Aorta (tissue), 5 donors: ENCODE results near the gene SPDYE2. TPM values are rescaled to one million over a fixed set of nuclear protein-coding genes. Genes with fewer than 3 reads are reported as not detected.
"Not testable (repeated sequence)": the region's sequence is repeated elsewhere in the genome, so short reads cannot be mapped to it uniquely, and the experiment has no call there.

Experiments used
- ATAC-seq: fragments of 200-7000 bp; cut with Tn5 transposase; one replicate; pipeline ENCODE4 v1.9.1; 2022; ENCODE audit warnings: moderate library complexity; ENCODE audit not compliant: low FRiP score
- DNase-seq, 2 donors: peaks; one replicate each; pipeline ENCODE4 v3.0.0-alpha.2; 2020
- H3K27ac ChIP-seq, 2 donors: one replicate each; pipeline ENCODE4 v1.5.1; 2013; ENCODE audit warnings: low read length in 2 of 2, mild to moderate bottlenecking in 2 of 2, moderate library complexity in 2 of 2, control low read depth in 1 of 2, inconsistent platforms in 1 of 2, low read depth in 1 of 2
- H3K27me3 ChIP-seq, 2 donors: one replicate each; pipeline ENCODE4 v1.6.1; 2013; ENCODE audit warnings: control low read depth in 1 of 2, low read length in 1 of 2, mild to moderate bottlenecking in 1 of 2, moderate library complexity in 1 of 2; ENCODE audit not compliant: insufficient read depth in 2 of 2, control insufficient read depth in 1 of 2
- H3K36me3 ChIP-seq, 2 donors: one replicate each; pipeline ENCODE4 v1.6.1; 2013; ENCODE audit warnings: control low read depth in 1 of 2, low read length in 1 of 2, mild to moderate bottlenecking in 1 of 2; ENCODE audit not compliant: insufficient read depth in 2 of 2, control insufficient read depth in 1 of 2
- H3K4me1 ChIP-seq, 2 donors: one replicate each; pipeline ENCODE4 v1.6.1; 2013; ENCODE audit warnings: low read length in 2 of 2, control low read depth in 1 of 2, mild to moderate bottlenecking in 1 of 2, moderate library complexity in 1 of 2; ENCODE audit not compliant: insufficient read depth in 2 of 2, control insufficient read depth in 1 of 2
- H3K4me3 ChIP-seq, 2 donors: one replicate each; pipeline ENCODE4 v1.5.1; 2013; ENCODE audit warnings: low read length in 2 of 2, control low read depth in 1 of 2, mild to moderate bottlenecking in 1 of 2
- H3K9me3 ChIP-seq: one replicate; pipeline ENCODE4 v1.6.1; 2013; ENCODE audit warnings: mild to moderate bottlenecking, low read length; ENCODE audit not compliant: control insufficient read depth
- WGBS, 2 donors: extraction: QIAGEN DNeasy Blood & Tissue Kit; methylation state at CpG; one replicate each; pipeline ENCODE4 v1.1.7; 2013; 5-methylcytosine and 5-hydroxymethylcytosine counted together
- intact Hi-C, 2 donors: fragments of 100-400 bp; cut with DNase I; formaldehyde crosslinking; loops; one replicate each; pipeline versions ENCODE4 v1.14.2 to v1.15.0; 2022
- polyA plus RNA-seq, 2 donors: library from polyadenylated mRNA; stranded (reverse); fragments of 200-250 nt; gene quantifications; one replicate each; pipeline ENCODE4 v1.2.3, GENCODE V29; 2013
- total RNA-seq, 2 donors: library from RNA; stranded (reverse); fragmentation: NEBNext Ultra II Directional; extraction: Animal tissue kit (Norgen Biotek cat#: 25700); gene quantifications; one replicate each; pipeline ENCODE4 v1.2.1, GENCODE V29; 2021
- donor health status: healthy with polysubstance abuse.
- donor health status: Bipolar disorder and iron deficiency.
- donor health status: DM: no; HTN: no; CAD: no.
- donor health status: DM: no; HTN: no; CAD: no.
- donor health status: DM: yes; HTN: yes; CAD: no.

Gene SPDYE2
- total and polyA plus RNA-seq, 4 donors: not detected

DNA sequence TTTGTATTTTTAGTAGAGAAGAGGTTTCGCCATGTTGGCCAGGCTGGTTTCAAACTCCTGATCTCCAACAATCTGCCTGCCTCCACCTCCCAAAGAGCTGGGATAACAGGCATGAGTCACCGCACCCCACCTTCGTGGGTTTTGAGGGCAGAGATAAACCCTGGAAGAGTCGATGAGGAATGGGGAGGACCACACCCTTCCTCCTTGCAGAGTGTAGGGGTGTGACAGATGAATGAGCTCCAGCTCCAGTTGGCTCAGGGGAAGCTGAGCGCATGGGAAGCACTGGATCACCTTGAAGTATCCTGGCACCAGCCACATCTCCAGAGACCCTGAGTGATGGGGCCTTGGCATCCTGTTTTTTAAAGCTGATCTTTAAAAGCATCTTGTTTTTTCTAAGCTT lies 32.5 kb downstream of the SPDYE2 start:
- no CpG with 5 or more reads among the region's 5 CpGs for WGBS, 2 donors
- H3K27ac ChIP-seq, H3K4me3 ChIP-seq, H3K4me1 ChIP-seq, DNase-seq, H3K27me3 ChIP-seq, ATAC-seq, H3K9me3 ChIP-seq, intact Hi-C loops, H3K36me3 ChIP-seq: not testable (repeated sequence)

DNA sequence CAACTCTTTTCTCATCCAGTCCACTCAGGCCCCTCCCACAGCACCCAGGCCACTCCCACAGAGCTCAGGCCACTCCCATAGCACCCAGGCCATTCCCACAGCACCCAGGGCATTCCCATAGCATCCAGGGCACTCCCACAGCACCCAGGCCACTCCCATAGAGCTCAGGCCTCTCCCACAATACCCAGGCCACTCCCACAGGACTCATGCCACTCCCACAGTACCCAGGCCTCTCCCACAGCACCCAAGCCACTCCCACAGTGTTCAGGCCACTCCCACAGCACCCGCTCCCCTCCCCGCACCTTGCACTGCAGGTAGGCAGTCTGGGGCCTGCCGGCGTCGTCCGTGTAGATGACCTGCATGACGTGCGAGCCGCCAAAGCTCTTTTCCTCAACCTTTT lies 38.8 kb downstream of the SPDYE2 start:
- ATAC-seq, H3K4me3 ChIP-seq, H3K9me3 ChIP-seq, intact Hi-C loops, DNase-seq, H3K36me3 ChIP-seq, H3K4me1 ChIP-seq, H3K27me3 ChIP-seq, H3K27ac ChIP-seq: not testable (repeated sequence)
- no CpG with 5 or more reads among the region's 9 CpGs for WGBS, 2 donors

DNA sequence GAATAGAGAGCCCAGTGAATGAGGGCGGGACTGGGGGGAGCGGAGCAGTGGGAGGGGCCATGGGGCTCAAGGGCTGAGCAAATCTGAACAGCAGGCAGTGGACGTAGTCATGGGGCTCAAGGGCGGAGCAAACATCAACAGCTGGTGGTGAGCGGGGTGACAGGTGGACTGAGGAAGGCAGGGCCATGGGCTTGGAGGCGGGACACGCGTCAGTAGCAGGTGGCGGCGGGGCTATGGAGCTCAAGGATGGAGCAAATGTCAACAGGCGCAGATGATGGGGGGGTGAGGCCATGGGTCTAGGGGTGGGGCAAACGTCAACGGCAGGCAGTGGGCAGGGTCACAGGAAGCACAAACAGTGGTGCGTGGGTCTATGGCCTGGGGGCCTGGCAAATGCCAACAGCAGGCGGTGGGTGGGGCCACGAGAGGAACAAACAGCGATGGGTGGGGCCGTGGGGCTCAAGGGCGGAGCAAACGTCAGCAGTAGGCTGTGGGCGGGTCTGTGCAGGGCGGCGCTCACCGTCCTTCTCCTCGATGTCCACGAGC lies 41.5 kb downstream of the SPDYE2 start:
- H3K9me3 ChIP-seq, H3K4me3 ChIP-seq, H3K27ac ChIP-seq, H3K4me1 ChIP-seq, intact Hi-C loops, H3K27me3 ChIP-seq, H3K36me3 ChIP-seq: not testable (repeated sequence)
- WGBS, 2 donors: 39 to 53% methylated on average over 6 of the region's 26 CpGs
- DNase-seq: peak; percentile 51 to 55
- ATAC-seq: peak; percentile 84

DNA sequence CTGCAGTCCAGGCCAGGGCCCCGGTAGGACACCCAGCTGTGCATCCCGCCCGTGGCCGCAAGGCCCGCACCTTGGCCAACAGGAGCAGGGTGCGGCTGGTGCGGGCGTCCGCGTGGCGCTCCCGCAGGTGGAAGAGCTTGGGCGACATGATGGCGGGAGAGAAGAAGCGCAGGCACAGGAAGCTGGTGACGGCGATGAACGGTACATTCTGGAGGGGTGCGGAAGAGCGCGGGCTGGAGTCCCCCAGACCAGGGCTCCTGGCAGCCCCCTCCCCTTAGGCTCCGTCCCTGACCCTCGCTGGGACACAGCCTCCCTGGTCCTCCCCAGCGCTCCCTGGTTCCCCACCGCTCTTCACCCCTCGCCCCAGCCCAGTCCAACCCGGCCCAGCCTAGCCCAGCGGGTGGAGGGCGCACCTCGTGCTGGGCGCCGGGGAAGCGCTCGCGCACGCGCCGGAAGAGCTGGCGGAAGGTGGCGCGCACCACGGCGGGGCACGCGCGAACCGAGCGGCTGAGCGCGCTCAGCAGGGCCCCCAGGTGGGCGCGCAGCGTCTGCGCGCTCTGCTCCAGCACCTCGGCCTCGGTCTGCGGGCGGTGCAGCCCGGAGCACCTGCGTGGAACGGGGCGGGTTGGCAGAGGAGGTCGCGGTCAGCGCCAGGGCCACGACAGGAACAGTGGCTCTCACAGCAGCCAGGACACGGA lies 42.8 kb downstream of the SPDYE2 start:
- intact Hi-C loops, H3K4me3 ChIP-seq, H3K4me1 ChIP-seq, H3K27ac ChIP-seq, H3K36me3 ChIP-seq, H3K27me3 ChIP-seq, DNase-seq, H3K9me3 ChIP-seq: not testable (repeated sequence)
- peak; percentile 23 for ATAC-seq
- WGBS, 2 donors: no CpG with 5 or more reads among the region's 68 CpGs

DNA sequence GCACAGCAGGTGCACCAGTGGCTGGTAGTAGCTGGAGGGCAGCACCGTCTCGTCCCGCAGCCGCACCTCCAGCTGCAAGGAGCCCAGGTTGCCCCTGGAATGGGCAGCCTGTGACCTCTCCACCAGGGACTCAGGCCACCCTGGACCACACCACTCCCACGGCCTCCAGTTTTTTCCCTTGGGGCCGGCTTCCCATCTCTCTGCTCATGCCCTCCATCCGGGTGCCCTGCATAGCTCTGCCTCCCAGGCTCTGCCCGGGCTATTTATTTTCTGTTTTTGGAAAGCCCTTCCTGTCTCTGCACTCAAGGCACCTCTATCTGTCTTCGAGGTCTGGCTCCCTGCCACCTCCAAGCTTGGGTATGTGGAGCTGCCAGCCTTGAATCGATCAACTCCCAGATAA lies 45.0 kb downstream of the SPDYE2 start:
- H3K36me3 ChIP-seq, H3K4me1 ChIP-seq, H3K9me3 ChIP-seq, H3K27me3 ChIP-seq, intact Hi-C loops, ATAC-seq, H3K4me3 ChIP-seq, H3K27ac ChIP-seq: not testable (repeated sequence)
- peak in 1 of 2 donors; percentile 26 for DNase-seq
- 77 to 82% methylated on average over 4 of the region's 10 CpGs for WGBS, 2 donors

DNA sequence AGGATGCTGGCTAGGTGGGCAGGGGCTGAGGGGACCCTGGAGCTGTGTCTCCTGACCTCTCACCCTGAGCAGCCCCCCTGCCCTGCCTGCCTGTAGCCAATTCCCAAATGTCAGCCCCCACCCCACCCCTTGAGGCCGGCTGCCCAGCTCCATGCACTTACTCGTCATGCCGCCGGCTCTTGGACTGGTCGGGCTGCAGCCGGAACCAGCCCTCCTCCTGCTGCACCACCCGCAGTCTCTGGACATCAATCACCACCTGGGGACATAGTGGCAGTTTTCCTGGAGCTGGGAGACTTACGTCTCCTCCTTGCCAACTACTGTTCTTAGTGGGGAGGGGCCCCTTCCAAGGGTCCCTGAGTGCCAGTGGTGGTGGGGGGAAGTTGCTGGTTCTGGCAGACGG lies 48.7 kb downstream of the SPDYE2 start:
- ATAC-seq, H3K9me3 ChIP-seq, DNase-seq, H3K36me3 ChIP-seq, H3K27me3 ChIP-seq, H3K4me1 ChIP-seq, H3K27ac ChIP-seq, H3K4me3 ChIP-seq, intact Hi-C loops: not testable (repeated sequence)
- no CpG with 5 or more reads among the region's 9 CpGs for WGBS, 2 donors

DNA sequence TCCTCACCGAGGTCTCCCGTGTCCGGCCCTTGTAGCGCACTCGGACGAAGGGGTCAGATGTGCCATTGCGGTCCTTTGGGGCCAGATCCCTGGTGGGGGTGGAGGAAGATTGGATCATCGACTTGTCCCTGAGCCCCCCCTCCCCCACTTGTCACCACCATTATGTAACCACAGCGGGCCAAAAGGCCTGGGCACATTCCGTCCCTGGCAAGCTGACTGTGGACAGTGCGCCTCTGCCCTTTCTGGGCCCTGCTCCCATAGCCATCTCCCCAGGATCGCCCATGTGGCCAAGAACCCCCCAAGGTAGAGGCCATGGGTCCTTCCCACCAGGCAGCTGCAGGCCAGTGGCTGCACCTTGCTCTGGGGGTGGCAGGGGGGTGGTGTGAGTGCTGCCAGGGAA lies 51.3 kb downstream of the SPDYE2 start:
- H3K4me1 ChIP-seq, H3K9me3 ChIP-seq, H3K4me3 ChIP-seq, H3K36me3 ChIP-seq, intact Hi-C loops, H3K27me3 ChIP-seq, H3K27ac ChIP-seq, DNase-seq: not testable (repeated sequence)
- WGBS, 2 donors: no CpG with 5 or more reads among the region's 12 CpGs
- peak; percentile 2 for ATAC-seq

DNA sequence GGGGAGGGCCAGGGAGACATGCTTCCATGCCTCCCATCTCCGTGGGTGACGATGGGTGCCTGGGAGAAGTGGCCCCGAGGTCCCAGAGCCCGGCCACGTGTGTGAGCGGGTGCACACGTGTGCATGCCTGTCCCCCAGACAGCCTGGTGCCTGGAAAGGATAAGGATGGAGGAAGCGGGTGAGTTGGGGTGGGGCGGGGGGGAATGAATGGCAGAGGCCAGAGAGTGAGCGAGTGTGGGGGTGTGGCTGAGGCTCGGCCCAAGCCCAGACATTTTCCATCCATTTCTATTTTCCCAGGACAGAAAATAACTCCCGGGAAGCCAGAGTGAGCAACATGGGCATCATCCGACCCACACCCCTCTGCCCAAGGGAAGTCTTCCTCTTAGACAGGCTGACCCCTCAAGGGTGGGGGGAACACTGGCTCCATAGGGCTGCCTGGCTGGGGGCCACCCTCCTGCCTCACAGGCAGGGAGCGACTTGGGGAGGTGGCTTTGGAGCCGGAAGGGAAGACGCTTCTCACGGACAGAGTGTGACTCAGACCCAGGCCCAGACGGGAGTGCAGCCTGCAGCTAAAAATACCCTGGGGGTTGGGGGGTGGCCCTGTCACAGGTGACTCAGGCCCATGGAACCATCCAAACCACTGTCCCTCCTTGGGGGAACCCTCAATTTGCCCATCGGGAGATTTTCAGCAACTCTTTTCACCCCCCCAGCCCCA lies 53.6 kb downstream of the SPDYE2 start:
- H3K4me1 ChIP-seq, intact Hi-C loops, H3K9me3 ChIP-seq, H3K27ac ChIP-seq, DNase-seq, H3K4me3 ChIP-seq, H3K36me3 ChIP-seq, H3K27me3 ChIP-seq: not testable (repeated sequence)
- peak; percentile 63 for ATAC-seq
- WGBS, 2 donors: 10 to 12% methylated on average over 5 of the region's 19 CpGs

DNA sequence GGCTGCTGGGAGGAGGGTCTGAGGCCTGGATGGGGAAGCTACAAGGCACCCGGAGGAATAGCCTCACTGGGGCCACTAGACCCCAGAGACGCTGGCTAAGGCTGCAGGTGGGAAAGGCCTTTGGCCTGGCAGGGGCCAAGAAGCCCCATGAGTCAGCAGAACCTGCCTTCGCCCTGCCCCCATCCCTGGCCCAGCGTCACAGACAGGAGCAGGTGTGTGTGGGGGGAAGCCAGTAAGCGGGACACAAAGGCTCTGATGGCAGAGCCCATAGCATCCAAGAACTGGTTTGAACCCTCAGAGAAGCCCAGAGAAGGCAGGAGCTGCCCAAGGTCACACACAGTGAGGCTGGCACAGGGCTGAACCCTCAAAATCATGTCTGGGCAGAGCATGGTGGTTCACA lies 55.8 kb downstream of the SPDYE2 start:
- H3K9me3 ChIP-seq, H3K27me3 ChIP-seq, H3K27ac ChIP-seq, H3K4me1 ChIP-seq, intact Hi-C loops, ATAC-seq, H3K36me3 ChIP-seq, H3K4me3 ChIP-seq, DNase-seq: not testable (repeated sequence)
- no CpG with 5 or more reads among the region's 5 CpGs for WGBS, 2 donors
